Measurements from ENCODE around the gene NOSTRIN.

Gene NOSTRIN

GRCh38 chr2:168912901-168913369, 110.5 kb downstream of the NOSTRIN start:
- in situ Hi-C loops (cut with HindIII; ENCODE audit: low sequenced_read_pairs), result loop anchor here (25.0 kb wide), 1 partner anchor 576 kb away; no protein-coding TSS in a partner anchor

DNA sequence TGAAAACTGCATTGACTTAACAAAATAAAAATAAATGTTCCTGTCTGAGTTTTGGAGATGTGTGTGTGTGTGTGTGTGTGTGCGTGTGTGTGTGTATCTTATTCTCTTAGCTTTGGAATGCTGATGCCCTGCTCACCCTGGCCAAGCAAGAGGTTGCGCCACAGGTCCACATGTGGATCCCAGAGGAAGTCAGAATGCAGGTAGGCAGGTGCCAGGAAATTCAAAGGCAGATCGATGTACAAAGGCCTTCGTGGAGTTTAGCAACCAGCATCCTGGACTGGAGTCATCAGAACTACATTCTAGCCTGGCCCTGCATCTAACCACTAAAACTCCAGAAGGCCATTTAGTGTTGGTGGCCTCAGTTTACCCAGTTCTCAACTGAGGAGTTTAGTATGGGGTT, 111.1 kb downstream of the NOSTRIN start:
- in situ Hi-C loops (cut with HindIII; ENCODE audit: low sequenced_read_pairs), result loop anchor here (25.0 kb wide), 1 partner anchor 576 kb away; no protein-coding TSS in a partner anchor
